ENCODE measurements around the gene RALGPS1. TPM values are rescaled to one million over a fixed set of nuclear protein-coding genes. Genes with fewer than 3 reads are reported as not detected.
A peak's percentile ranks its signal among the peaks of the same experiment; 100 is the strongest.

Gene RALGPS1
- total and polyA plus RNA-seq, 7 donors: 3.9 to 7.7 (median 5.4) TPM

DNA sequence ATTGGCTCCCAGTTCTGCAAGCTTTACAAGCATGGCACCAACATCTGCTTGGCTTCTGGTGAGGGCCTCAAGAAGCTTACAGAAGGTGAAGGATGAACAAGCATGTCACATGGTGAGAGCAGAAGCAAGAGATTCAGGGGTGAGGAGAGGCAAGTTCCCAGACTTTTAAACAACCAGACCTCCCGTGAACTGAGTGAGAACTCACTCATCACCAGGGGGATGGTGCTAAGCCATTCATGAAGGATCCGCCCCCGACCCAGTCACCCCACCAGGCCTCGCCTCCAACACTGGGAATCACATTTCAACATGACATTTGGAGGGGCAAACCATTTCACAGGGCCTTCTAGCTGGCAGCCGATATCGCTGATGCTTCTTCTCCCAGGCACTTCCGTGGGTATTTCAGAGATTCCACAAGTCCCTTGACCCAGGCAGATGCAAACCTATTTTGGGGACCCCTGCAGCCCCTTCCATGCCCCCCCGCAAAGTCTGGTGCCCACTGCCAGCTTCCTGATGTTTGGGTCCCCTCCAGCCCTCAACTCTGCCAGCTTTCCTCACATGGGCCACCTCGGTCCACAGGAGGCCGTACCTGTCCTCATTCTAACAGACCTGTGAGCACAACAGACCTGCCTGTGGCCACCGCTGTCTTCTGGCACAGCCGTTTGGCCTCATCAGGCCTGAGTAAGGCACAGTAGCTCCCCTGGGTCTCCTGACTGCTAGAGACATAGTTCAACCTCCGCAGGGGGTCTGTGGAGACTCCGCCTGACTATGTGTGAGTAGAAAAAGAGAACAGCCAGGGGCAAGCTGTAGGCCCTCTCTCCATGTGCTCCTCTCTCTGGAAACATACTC, 268.5 kb downstream of the RALGPS1 start:
- Histone ChIP-seq H3K27ac (no peak overlapping the region), H3K27me3 (ENCODE audit: insufficient read depth in 3 of 3, low read length in 2 of 3) (no peaks in the 10 kb centered on the region), H3K36me3 (ENCODE audit: insufficient read depth in 1 of 2, low read depth in 1 of 2) (no peaks in the 10 kb centered on the region), H3K4me1 (peaks cover 27% of the 10 kb centered on the region), H3K9me3 (no peaks in the 10 kb centered on the region), H3K4me3 (no peak overlapping the region)
- TF ChIP-seq, protein P1, sequence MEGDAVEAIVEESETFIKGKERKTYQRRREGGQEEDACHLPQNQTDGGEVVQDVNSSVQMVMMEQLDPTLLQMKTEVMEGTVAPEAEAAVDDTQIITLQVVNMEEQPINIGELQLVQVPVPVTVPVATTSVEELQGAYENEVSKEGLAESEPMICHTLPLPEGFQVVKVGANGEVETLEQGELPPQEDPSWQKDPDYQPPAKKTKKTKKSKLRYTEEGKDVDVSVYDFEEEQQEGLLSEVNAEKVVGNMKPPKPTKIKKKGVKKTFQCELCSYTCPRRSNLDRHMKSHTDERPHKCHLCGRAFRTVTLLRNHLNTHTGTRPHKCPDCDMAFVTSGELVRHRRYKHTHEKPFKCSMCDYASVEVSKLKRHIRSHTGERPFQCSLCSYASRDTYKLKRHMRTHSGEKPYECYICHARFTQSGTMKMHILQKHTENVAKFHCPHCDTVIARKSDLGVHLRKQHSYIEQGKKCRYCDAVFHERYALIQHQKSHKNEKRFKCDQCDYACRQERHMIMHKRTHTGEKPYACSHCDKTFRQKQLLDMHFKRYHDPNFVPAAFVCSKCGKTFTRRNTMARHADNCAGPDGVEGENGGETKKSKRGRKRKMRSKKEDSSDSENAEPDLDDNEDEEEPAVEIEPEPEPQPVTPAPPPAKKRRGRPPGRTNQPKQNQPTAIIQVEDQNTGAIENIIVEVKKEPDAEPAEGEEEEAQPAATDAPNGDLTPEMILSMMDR (IDR thresholded peaks at IDR 0.05): no peak
- DNase-seq (peak in 1 of 2 donors; percentile 34), ATAC-seq (no peak)
- intact Hi-C loops (cut with DNase I): no loop called here
- WGBS, 3 donors: 76 to 86% (median 79%) methylated on average over 14 of the region's 14 CpGs

DNA sequence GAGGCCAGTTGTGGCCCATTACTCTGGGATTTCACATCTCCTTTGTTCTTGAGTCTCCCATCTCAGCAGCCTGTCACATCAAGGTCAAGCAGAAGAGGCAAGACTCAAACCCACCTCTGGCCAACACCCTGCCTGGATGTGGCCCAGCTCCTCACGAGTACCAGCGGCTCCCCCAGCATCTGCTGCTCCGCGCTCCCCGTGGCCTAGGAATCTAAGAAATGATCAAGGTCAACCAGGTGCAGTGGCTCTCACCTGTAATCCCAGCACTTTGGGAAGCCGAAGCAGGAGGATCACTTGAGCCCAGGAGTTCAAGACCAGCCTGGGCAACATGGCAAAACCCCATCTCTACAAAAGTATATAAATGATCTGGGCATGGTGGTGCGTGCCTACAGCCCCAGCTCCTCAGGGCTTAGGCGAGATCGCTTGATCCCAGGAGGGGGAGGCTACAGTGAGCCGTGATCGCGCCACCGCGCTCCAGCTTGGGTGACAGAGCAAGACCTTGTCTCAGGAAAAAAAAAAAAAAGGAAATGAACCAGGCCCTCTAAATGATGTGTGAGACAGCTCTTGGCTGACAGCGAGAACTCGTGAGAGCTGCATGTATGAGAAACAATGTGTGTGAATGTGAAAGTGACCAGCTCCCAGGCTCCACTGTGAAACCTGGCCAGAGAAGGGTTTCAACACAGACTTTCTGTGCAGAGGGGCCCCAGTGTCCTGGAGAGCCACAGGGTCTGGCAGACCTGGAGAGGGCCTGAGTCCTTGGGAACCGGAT, 269.4 kb downstream of the RALGPS1 start:
- Histone ChIP-seq H3K27me3 (ENCODE audit: insufficient read depth in 3 of 3, low read length in 2 of 3) (no peaks in the 10 kb centered on the region), H3K36me3 (ENCODE audit: insufficient read depth in 1 of 2, low read depth in 1 of 2) (no peaks in the 10 kb centered on the region), H3K9me3 (no peaks in the 10 kb centered on the region), H3K27ac (peak overlapping the region; percentile 40), H3K4me3 (no peak overlapping the region), H3K4me1 (peaks cover 36% of the 10 kb centered on the region)
- intact Hi-C loops (cut with DNase I): no loop called here
- no peak for ATAC-seq
- TF ChIP-seq, protein P1 (IDR thresholded peaks at IDR 0.05): no peak
- 81 to 88% (median 84%) methylated on average over 17 of the region's 17 CpGs for WGBS, 3 donors
- peak in 1 of 2 donors; percentile 56 for DNase-seq

DNA sequence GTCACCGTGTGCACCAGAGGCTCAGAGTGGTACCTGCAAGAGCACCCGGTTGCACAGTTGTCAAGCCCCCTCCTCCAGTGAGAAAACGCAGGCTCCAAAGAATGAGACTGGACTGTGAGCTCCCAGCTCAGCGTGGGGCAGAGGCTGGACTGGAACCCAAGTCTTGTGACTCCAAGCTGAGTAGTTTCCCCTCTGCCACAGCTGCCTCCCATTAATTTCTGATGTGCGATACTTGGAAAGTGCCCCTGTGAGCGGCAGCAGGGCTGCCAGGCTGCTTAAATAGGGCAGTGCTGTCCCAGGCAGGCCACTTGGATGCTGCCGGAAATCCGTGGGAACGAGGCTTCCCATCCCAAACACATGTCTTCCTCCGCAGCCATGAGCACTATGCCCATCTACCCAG, 270.1 kb downstream of the RALGPS1 start:
- H3K36me3 ChIP-seq (ENCODE audit: insufficient read depth in 1 of 2, low read depth in 1 of 2): no peaks in the 10 kb centered on the region
- WGBS, 3 donors: 50 to 72% (median 55%) methylated on average over 10 of the region's 10 CpGs
- DNase-seq (no peak), ATAC-seq (no peak)
- H3K4me3 ChIP-seq: no peak overlapping the region
- TF ChIP-seq, protein P1 (IDR thresholded peaks at IDR 0.05): no peak
- H3K9me3 ChIP-seq: no peaks in the 10 kb centered on the region
- peaks cover 42% of the 10 kb centered on the region for H3K4me1 ChIP-seq
- peak overlapping the region; percentile 83 for H3K27ac ChIP-seq
- intact Hi-C loops (cut with DNase I): no loop called here
- H3K27me3 ChIP-seq (ENCODE audit: insufficient read depth in 3 of 3, low read length in 2 of 3): no peaks in the 10 kb centered on the region

DNA sequence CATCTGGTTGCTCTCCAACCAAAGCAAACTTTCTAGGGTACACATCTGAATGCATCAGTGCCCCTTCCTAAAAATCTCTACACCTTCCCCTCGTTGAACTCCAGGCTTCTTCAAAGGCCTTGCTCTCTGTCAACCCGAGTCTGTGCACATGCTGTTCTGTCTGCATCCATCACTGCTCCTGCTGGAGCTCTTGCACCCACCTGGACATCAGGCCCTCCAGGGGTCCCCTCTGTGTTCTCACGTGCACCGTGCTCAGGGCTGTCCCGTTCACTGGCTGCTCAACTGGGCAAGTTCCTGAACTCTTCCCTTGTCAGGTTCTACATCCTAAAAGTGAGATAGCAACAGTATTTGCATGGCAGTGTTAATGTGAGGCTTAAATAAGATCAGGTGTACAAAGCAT, 270.6 kb downstream of the RALGPS1 start:
- ATAC-seq (no peak), DNase-seq (peak in 1 of 2 donors; percentile 31)
- no peaks in the 10 kb centered on the region for H3K36me3 ChIP-seq (ENCODE audit: insufficient read depth in 1 of 2, low read depth in 1 of 2)
- TF ChIP-seq, protein P1 (IDR thresholded peaks at IDR 0.05): no peak
- H3K4me3 ChIP-seq: no peak overlapping the region
- H3K27me3 ChIP-seq (ENCODE audit: insufficient read depth in 3 of 3, low read length in 2 of 3): no peaks in the 10 kb centered on the region
- 81 to 90% (median 82%) methylated on average over 5 of the region's 5 CpGs for WGBS, 3 donors
- H3K27ac ChIP-seq: peak overlapping the region; percentile 83
- intact Hi-C loops (cut with DNase I): no loop called here
- H3K9me3 ChIP-seq: no peaks in the 10 kb centered on the region
- peaks cover 48% of the 10 kb centered on the region for H3K4me1 ChIP-seq
